CD14-positive monocyte (primary cell): ENCODE measurements around the gene DPY19L3. TPM values are rescaled to one million over a fixed set of nuclear protein-coding genes. Genes with fewer than 3 reads are reported as not detected.

Experiments used
- DNase-seq, 3 donors: peaks; one replicate each; pipeline ENCODE4 v3.0.0-alpha.2; 2011 to 2022
- H2AFZ ChIP-seq: 2 replicates; pipeline ENCODE4 v1.6.0; 2012; ENCODE audit warnings: mild to moderate bottlenecking, low read depth, low read length, inconsistent platforms; ENCODE audit not compliant: insufficient read depth, poor library complexity, severe bottlenecking
- H3K27ac ChIP-seq, 2 donors: 1 replicate in 1 of 2; 2 replicates in 1 of 2; pipeline ENCODE4 v1.5.1; 2012 to 2013; ENCODE audit warnings: low read length in 2 of 2, control low read depth in 1 of 2, inconsistent platforms in 1 of 2, low read depth in 1 of 2, mild to moderate bottlenecking in 1 of 2
- H3K27me3 ChIP-seq, 2 donors: one replicate each; pipeline versions ENCODE4 v1.6.0 to v1.6.1; 2011 to 2013; ENCODE audit warnings: low read length in 2 of 2; ENCODE audit not compliant: control insufficient read depth in 2 of 2, insufficient read depth in 2 of 2
- H3K36me3 ChIP-seq, 2 donors: replicated peaks in 1 of 2; 1 replicate in 1 of 2; 2 replicates in 1 of 2; pipeline versions ENCODE4 v1.5.1 to v1.6.1; 2012 to 2013; ENCODE audit warnings: low read length in 2 of 2, control low read depth in 1 of 2, inconsistent platforms in 1 of 2, mild to moderate bottlenecking in 1 of 2; ENCODE audit not compliant: insufficient read depth in 2 of 2, control insufficient read depth in 1 of 2
- H3K4me1 ChIP-seq, 2 donors: 1 replicate in 1 of 2; 2 replicates in 1 of 2; pipeline versions ENCODE4 v1.5.1 to v1.6.1; 2012 to 2013; ENCODE audit warnings: low read length in 2 of 2, control low read depth in 1 of 2, inconsistent platforms in 1 of 2, mild to moderate bottlenecking in 1 of 2, moderate library complexity in 1 of 2; ENCODE audit not compliant: insufficient read depth in 2 of 2, control insufficient read depth in 1 of 2
- H3K4me2 ChIP-seq: replicated peaks from 2 replicates; pipeline ENCODE3; 2012; ENCODE audit warnings: low read length, moderate library complexity, mild to moderate bottlenecking; ENCODE audit not compliant: poor library complexity, severe bottlenecking; ENCODE audit errors: extremely low read depth
- H3K4me3 ChIP-seq, 3 experiments: fragments of 200-600 bp in 1 of 3; sonication (generic) in 1 of 3; replicated peaks in 1 of 3; 1 replicate in 2 of 3; 2 replicates in 1 of 3; pipeline ENCODE4 v1.5.1; 2011 to 2013; ENCODE audit warnings: low read length in 3 of 3, mild to moderate bottlenecking in 3 of 3, control low read depth in 2 of 3, low read depth in 2 of 3, inconsistent platforms in 1 of 3, moderate library complexity in 1 of 3
- H3K79me2 ChIP-seq: 2 replicates; pipeline ENCODE4 v1.6.0; 2012; ENCODE audit warnings: mild to moderate bottlenecking, control low read depth, inconsistent platforms, low read length, moderate library complexity; ENCODE audit not compliant: insufficient read depth
- H3K9ac ChIP-seq: 2 replicates; pipeline ENCODE4 v1.6.0; 2017; ENCODE audit warnings: low read length, mild to moderate bottlenecking; ENCODE audit not compliant: insufficient read depth, poor library complexity, severe bottlenecking
- H3K9me3 ChIP-seq, 2 donors: replicated peaks in 1 of 2; 1 replicate in 1 of 2; 2 replicates in 1 of 2; pipeline versions ENCODE4 v1.5.1 to v1.6.1; 2012 to 2013; ENCODE audit warnings: low read length in 2 of 2, control low read depth in 1 of 2; ENCODE audit not compliant: control insufficient read depth in 1 of 2, insufficient read depth in 1 of 2
- H4K20me1 ChIP-seq: 2 replicates; pipeline ENCODE4 v1.6.0; 2012; ENCODE audit warnings: mild to moderate bottlenecking, low read length, control low read depth, moderate library complexity; ENCODE audit not compliant: insufficient read depth
- H3K27ac Mint-ChIP-seq, 7 donors: one replicate each; pipeline ENCODE4 v1.8.0; 2020; ENCODE audit warnings: mild to moderate bottlenecking in 7 of 7, mixed read lengths in 7 of 7, moderate library complexity in 6 of 7, inconsistent platforms in 2 of 7
- H3K27me3 Mint-ChIP-seq, 3 donors: one replicate each; pipeline ENCODE4 v1.8.0; 2021 to 2022; ENCODE audit warnings: low read depth in 3 of 3, mild to moderate bottlenecking in 3 of 3, mixed read lengths in 3 of 3, moderate library complexity in 3 of 3, inconsistent platforms in 1 of 3
- H3K36me3 Mint-ChIP-seq, 2 donors: one replicate each; pipeline ENCODE4 v1.8.0; 2020; ENCODE audit warnings: mixed read lengths in 2 of 2, inconsistent platforms in 1 of 2, mild to moderate bottlenecking in 1 of 2
- H3K4me1 Mint-ChIP-seq: one replicate; pipeline ENCODE4 v1.8.0; 2020; ENCODE audit warnings: mild to moderate bottlenecking, mixed read lengths
- H3K4me3 Mint-ChIP-seq, 2 donors: one replicate each; pipeline ENCODE4 v1.8.0; 2020; ENCODE audit warnings: mild to moderate bottlenecking in 2 of 2, mixed read lengths in 2 of 2, moderate library complexity in 1 of 2
- H3K9me3 Mint-ChIP-seq, 7 donors: one replicate each; pipeline ENCODE4 v1.8.0; 2020 to 2022; ENCODE audit warnings: mixed read lengths in 7 of 7, mild to moderate bottlenecking in 6 of 7, moderate library complexity in 6 of 7, inconsistent platforms in 2 of 7
- WGBS: methylation state at CpG from one replicate; pipeline ENCODE4 v1.1.5; 2013; ENCODE audit warnings: missing lambda C conversion rate; ENCODE audit not compliant: insufficient coverage; 5-methylcytosine and 5-hydroxymethylcytosine counted together
- intact Hi-C, 2 donors: fragments of 100-400 bp; cut with micrococcal nuclease; formaldehyde crosslinking; loops; one replicate each; pipeline versions ENCODE4 v1.15.0 to v1.15.1; 2023
- polyA plus RNA-seq, 3 donors: library from polyadenylated mRNA; depleted of rRNA in 1 of 3; unstranded in 2 of 3; stranded (reverse) in 1 of 3; fragments of 300-500 nt in 2 of 3; fragments of >200 nt in 1 of 3; fragmentation: Illumina TruSeq in 2 of 3; gene quantifications; 1 replicate in 2 of 3; 2 replicates in 1 of 3; pipeline ENCODE4 v1.2.3, GENCODE V29; 2012 to 2021
- TF ChIP-seq, protein P1 (sequence below): fragments of 200-600 bp; IDR thresholded peaks from one replicate; pipeline ENCODE4 v1.8.0; 2022; ENCODE audit warnings: antibody characterized with exemption, mild to moderate bottlenecking

The DPY19L3 gene
- polyA plus RNA-seq, 3 donors: 6.5 to 13.8 (median 7.7) TPM

DNA sequence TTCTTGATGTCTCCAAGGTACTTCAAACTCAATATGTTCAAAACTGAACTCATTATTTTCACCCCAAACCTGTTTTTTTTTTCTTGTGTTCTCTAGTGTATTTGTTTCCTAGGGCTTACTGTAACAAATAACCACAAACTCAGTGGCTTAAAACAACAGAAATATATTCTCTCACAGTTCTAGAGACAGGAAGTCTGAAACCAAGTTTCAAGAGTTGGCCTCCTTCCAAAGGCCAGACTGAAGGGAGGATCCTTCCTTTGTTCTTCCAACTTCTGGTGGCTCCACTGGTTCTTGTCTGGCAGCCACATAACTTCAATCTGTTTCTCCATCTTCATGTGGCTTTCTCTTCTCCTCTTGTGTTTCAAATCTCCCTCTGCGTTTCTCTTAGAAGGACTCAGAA is 113.5 kb downstream of the DPY19L3 start:
- H3K36me3 ChIP-seq: no peaks in the 10 kb centered on the region
- Mint-ChIP-seq H3K4me3 (no peak overlapping the region), H3K27ac (no peak overlapping the region), H3K36me3 (no peaks in the 10 kb centered on the region), H3K27me3 (peaks cover 2 to 5% (median 2%) of the 10 kb centered on the region in 3 donors), H3K4me1 (peaks cover 12% of the 10 kb centered on the region), H3K9me3 (peaks cover 0 to 5% (median 1%) of the 10 kb centered on the region in 7 donors)
- no peak overlapping the region for H3K27ac ChIP-seq
- no peaks in the 10 kb centered on the region for H3K4me1 ChIP-seq
- no peaks in the 10 kb centered on the region for H3K9me3 ChIP-seq
- no peaks in the 10 kb centered on the region for H4K20me1 ChIP-seq
- DNase-seq: no peak
- intact Hi-C loops: no loop called here
- H3K27me3 ChIP-seq: no peaks in the 10 kb centered on the region
- no peak overlapping the region for H3K4me2 ChIP-seq
- TF ChIP-seq, protein P1, sequence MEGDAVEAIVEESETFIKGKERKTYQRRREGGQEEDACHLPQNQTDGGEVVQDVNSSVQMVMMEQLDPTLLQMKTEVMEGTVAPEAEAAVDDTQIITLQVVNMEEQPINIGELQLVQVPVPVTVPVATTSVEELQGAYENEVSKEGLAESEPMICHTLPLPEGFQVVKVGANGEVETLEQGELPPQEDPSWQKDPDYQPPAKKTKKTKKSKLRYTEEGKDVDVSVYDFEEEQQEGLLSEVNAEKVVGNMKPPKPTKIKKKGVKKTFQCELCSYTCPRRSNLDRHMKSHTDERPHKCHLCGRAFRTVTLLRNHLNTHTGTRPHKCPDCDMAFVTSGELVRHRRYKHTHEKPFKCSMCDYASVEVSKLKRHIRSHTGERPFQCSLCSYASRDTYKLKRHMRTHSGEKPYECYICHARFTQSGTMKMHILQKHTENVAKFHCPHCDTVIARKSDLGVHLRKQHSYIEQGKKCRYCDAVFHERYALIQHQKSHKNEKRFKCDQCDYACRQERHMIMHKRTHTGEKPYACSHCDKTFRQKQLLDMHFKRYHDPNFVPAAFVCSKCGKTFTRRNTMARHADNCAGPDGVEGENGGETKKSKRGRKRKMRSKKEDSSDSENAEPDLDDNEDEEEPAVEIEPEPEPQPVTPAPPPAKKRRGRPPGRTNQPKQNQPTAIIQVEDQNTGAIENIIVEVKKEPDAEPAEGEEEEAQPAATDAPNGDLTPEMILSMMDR: no peak
- no peak overlapping the region for H3K4me3 ChIP-seq
- no peak overlapping the region for H3K9ac ChIP-seq
- H3K79me2 ChIP-seq: no peaks in the 10 kb centered on the region
- WGBS: 0% methylated on average over 1 of the region's 1 CpG
- no peak overlapping the region for H2AFZ ChIP-seq

DNA sequence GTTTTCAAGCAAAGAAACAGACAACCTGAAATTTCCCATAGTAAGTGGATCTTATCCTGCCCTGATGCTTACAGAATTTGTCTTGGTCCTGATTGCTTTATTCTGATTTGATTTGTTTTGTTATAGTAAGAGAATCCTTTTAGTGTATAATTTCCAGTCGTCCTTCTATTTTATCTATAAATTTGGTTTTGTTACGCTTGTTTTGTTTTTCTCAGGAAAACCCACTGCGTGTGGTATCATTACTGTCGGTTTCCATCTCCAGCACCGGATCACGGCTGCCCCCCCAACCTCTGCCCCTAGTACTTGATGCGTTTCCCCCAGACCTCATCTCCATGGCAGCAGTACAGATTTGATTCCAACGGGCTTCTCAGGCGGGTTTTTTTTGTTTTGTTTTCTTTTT is 117.4 kb downstream of the DPY19L3 start:
- H4K20me1 ChIP-seq: no peaks in the 10 kb centered on the region
- no peak overlapping the region for H3K4me3 Mint-ChIP-seq
- no peak overlapping the region for H3K27ac Mint-ChIP-seq
- DNase-seq: no peak
- WGBS: 88% methylated on average over 7 of the region's 9 CpGs
- peaks cover 12% of the 10 kb centered on the region for H3K4me1 Mint-ChIP-seq
- no peaks in the 10 kb centered on the region for H3K27me3 ChIP-seq
- no peak overlapping the region for H3K9ac ChIP-seq
- peaks cover under 1 to 5% (median 4%) of the 10 kb centered on the region in 7 donors for H3K9me3 Mint-ChIP-seq
- no peaks in the 10 kb centered on the region for H3K79me2 ChIP-seq
- H3K9me3 ChIP-seq: peaks cover 0 to under 1% of the 10 kb centered on the region in 2 donors
- TF ChIP-seq, protein P1: no peak
- H3K4me2 ChIP-seq: no peak overlapping the region
- H2AFZ ChIP-seq: no peak overlapping the region
- no peak overlapping the region for H3K4me3 ChIP-seq
- H3K4me1 ChIP-seq: no peaks in the 10 kb centered on the region
- intact Hi-C loops: no loop called here
- no peaks in the 10 kb centered on the region for H3K36me3 Mint-ChIP-seq
- peaks cover 6 to 9% (median 6%) of the 10 kb centered on the region in 3 donors for H3K27me3 Mint-ChIP-seq
- no peak overlapping the region for H3K27ac ChIP-seq
- H3K36me3 ChIP-seq: no peaks in the 10 kb centered on the region
